Cerebellar cortex (tissue), 1 donor: Measurements from ENCODE around the gene THEMIS2.

Experiments
- DNase-seq: peaks from one replicate; pipeline ENCODE4 v3.0.0-alpha.2; 2015; ENCODE audit warnings: low spot score

THEMIS2 gene

GRCh38 chr1:27885621-27886352, 13.4 kb downstream of the THEMIS2 start:
- DNase-seq = no peak

GRCh38 chr1:27886353-27886679, 14.0 kb downstream of the THEMIS2 start:
- DNase-seq = no peak

GRCh38 chr1:27886744-27887143, 14.4 kb downstream of the THEMIS2 start:
- DNase-seq = no peak

- no peak for DNase-seq
Measured at GRCh38 chr1:27887215-27888021, 15.1 kb downstream of the THEMIS2 start.

GRCh38 chr1:27889506-27889905, 17.2 kb downstream of the THEMIS2 start:
- no peak for DNase-seq

- no peak for DNase-seq
Measured at GRCh38 chr1:27891196-27891889, 19.0 kb downstream of the THEMIS2 start.

GRCh38 chr1:27894521-27894920, 22.2 kb downstream of the THEMIS2 start:
- no peak for DNase-seq

GRCh38 chr1:27906759-27907158, 34.4 kb downstream of the THEMIS2 start:
- DNase-seq = no peak

- DNase-seq = no peak
Measured at GRCh38 chr1:27912429-27912828, 40.1 kb downstream of the THEMIS2 start.

- no peak for DNase-seq
Measured at GRCh38 chr1:27915082-27915575, 42.8 kb downstream of the THEMIS2 start.

- no peak for DNase-seq
Measured at GRCh38 chr1:27922272-27922671, 49.9 kb downstream of the THEMIS2 start.

- no peak for DNase-seq
Measured at GRCh38 chr1:27928216-27928954, 56.0 kb downstream of the THEMIS2 start.

GRCh38 chr1:27931184-27931583, 58.8 kb downstream of the THEMIS2 start:
- DNase-seq = no peak

- DNase-seq = no peak
Measured at GRCh38 chr1:27931759-27932158, 59.4 kb downstream of the THEMIS2 start.

GRCh38 chr1:27934818-27935549, 62.6 kb downstream of the THEMIS2 start, which contains the start of gene SMPDL3B:
SMPDL3B (plus strand) TSS chr1:27935000; CDS start chr1:27935184, 184 bp downstream.
- DNase-seq = peak; percentile 41

GRCh38 chr1:27935721-27936120, 63.4 kb downstream of the THEMIS2 start:
- no peak for DNase-seq
